SK-N-SH treated with all-trans-retinoic acid at 6 μM for 48 hours (cell line): Measurements from ENCODE around the gene TCAIM.

Source experiments
- ATAC-seq: fragments of 200-7000 bp; cut with Tn5 transposase; 3 replicates; pipeline ENCODE4 v1.9.1; 2020; ENCODE audit warnings: mild to moderate bottlenecking, moderate library complexity
- ARNTL ChIP-seq: fragments of 450-650 bp; formaldehyde crosslinking; IDR thresholded peaks from 2 replicates; pipeline ENCODE4 v1.5.0; 2020; ENCODE audit warnings: low read depth, mild to moderate bottlenecking, moderate library complexity, borderline replicate concordance
- CREB5 ChIP-seq: fragments of 250-450 bp; sonication (Bioruptor Pico); IDR thresholded peaks from 2 replicates; pipeline ENCODE4 v1.5.1; 2020; ENCODE audit warnings: low read depth, mild to moderate bottlenecking, moderate library complexity
- ESRRG ChIP-seq: fragments of 250-450 bp; sonication (Bioruptor Pico); IDR thresholded peaks from 2 replicates; pipeline ENCODE4 v1.6.1; 2021; ENCODE audit warnings: mild to moderate bottlenecking
- ISL1 ChIP-seq: fragments of 250-450 bp; sonication (Bioruptor Pico); IDR thresholded peaks from 2 replicates; pipeline ENCODE4 v2.1.2; 2022; ENCODE audit warnings: mild to moderate bottlenecking, moderate library complexity
- OSR1 ChIP-seq: fragments of 250-450 bp; sonication (Bioruptor Pico); IDR thresholded peaks from 2 replicates; pipeline ENCODE4 v1.8.0; 2022; ENCODE audit warnings: moderate library complexity, mild to moderate bottlenecking, inconsistent platforms
- PATZ1 ChIP-seq: fragments of 250-450 bp; sonication (Bioruptor Pico); IDR thresholded peaks from 2 replicates; pipeline ENCODE4 v1.8.0; 2020; ENCODE audit warnings: mild to moderate bottlenecking, moderate library complexity, borderline replicate concordance
- POU6F1 ChIP-seq: fragments of 250-450 bp; sonication (Bioruptor Pico); IDR thresholded peaks from 2 replicates; pipeline ENCODE4 v1.8.0; 2021; ENCODE audit warnings: low read depth, mild to moderate bottlenecking, moderate library complexity, borderline replicate concordance
- PPARA ChIP-seq: fragments of 250-450 bp; sonication (Bioruptor Pico); IDR thresholded peaks from 2 replicates; pipeline ENCODE4 v1.5.0; 2020; ENCODE audit warnings: mild to moderate bottlenecking, borderline replicate concordance
- RARB ChIP-seq: fragments of 250-450 bp; sonication (Bioruptor Pico); IDR thresholded peaks from 2 replicates; pipeline ENCODE4 v1.8.0; 2021; ENCODE audit warnings: mild to moderate bottlenecking, moderate library complexity
- SNAI2 ChIP-seq: fragments of 250-450 bp; sonication (Bioruptor Pico); IDR thresholded peaks from 2 replicates; pipeline ENCODE4 v1.5.0; 2020; ENCODE audit warnings: mild to moderate bottlenecking, moderate library complexity
- TCF4 ChIP-seq: fragments of 250-450 bp; sonication (Bioruptor Pico); IDR thresholded peaks from 2 replicates; pipeline ENCODE4 v1.8.0; 2021; ENCODE audit warnings: mild to moderate bottlenecking, moderate library complexity, borderline replicate concordance
- TOX ChIP-seq: fragments of 250-450 bp; sonication (Bioruptor Pico); IDR thresholded peaks from 2 replicates; pipeline ENCODE4 v1.8.0; 2021; ENCODE audit warnings: mild to moderate bottlenecking, moderate library complexity, borderline replicate concordance
- TSHZ2 ChIP-seq: fragments of 250-450 bp; sonication (Bioruptor Pico); IDR thresholded peaks from 2 replicates; pipeline ENCODE4 v1.5.0; 2020; ENCODE audit warnings: mild to moderate bottlenecking, moderate library complexity
- ZC3H10 ChIP-seq: fragments of 250-450 bp; sonication (Bioruptor Pico); IDR thresholded peaks from 2 replicates; pipeline ENCODE4 v1.5.1; 2021; ENCODE audit warnings: mild to moderate bottlenecking, moderate library complexity
- ZFP3 ChIP-seq: fragments of 250-450 bp; sonication (Bioruptor Pico); IDR thresholded peaks from 2 replicates; pipeline ENCODE4 v1.5.0; 2020; ENCODE audit warnings: mild to moderate bottlenecking, moderate library complexity
- ZNF70 ChIP-seq: fragments of 450-650 bp; formaldehyde crosslinking; IDR thresholded peaks from 2 replicates; pipeline ENCODE4 v1.5.0; 2020; ENCODE audit warnings: mild to moderate bottlenecking, moderate library complexity
- ZNF8 ChIP-seq: fragments of 450-650 bp; formaldehyde crosslinking; IDR thresholded peaks from 2 replicates; pipeline ENCODE4 v1.5.0; 2020; ENCODE audit warnings: mild to moderate bottlenecking, moderate library complexity
- TF ChIP-seq, protein P1 (sequence below): fragments of 250-450 bp; sonication (Bioruptor Pico); IDR thresholded peaks from 2 replicates; pipeline ENCODE4 v1.5.1; 2021; ENCODE audit warnings: mild to moderate bottlenecking, moderate library complexity

TCAIM gene

DNA sequence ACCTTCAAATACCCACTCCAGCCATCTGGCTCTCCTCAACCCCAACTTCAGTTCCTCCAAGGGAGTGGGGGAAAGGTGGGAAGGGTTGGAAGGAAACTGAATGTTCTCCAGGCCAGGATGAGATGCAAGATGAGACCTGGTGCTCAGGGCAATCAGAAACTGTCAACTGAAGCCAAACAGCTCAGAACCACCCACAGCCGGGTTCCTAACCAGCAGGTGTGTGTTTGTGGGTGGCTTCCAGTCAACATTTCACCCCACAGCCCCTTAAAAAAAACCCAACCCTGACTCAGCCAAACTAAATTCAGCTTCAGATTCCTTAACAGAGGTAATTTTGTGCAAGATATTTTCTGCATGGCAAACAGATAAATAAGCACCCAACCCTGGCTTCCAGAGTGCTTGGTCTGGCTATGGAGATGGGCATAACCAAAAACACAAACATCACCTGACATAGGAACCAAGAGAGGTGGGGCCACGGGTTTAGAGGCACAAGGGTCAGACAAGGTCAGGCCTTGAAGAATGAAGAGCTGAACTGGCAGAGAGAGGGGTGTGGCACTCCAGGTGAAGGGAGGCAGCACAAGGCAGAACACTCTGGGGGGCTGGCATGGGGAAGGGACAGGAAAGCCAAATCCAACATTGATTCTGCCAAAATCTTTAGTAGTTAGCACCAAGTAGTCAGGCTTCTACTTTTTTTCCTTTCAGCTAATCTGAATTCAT is 104.2 kb downstream of the TCAIM start:
- TF ChIP-seq ISL1, result no peak
- TF ChIP-seq ZFP3, result no peak
- TF ChIP-seq ARNTL, result no peak
- no peak for ATAC-seq

DNA sequence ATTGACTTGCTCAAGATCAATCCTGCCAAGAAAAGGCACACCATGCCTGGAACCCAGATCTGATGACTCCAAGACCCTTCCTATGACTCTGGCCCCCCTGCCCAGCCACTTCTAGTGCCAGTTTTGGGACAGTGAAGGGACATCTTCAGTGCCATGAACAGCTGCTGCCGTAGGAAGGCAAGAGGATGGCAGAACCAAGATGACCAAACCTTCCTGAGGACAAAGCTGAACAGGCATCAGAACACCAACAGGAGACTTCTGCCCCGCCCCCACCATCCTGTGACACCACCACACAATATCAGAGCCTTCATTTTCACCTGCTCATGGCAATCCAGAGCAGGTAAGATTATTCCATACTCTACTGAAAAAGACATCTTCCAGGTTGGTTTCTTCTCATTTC is 105.9 kb downstream of the TCAIM start:
- TF ChIP-seq ZFP3 (no peak), TOX (CRISPR knock-in tag) (no peak), SNAI2 (CRISPR knock-in tag) (no peak), ZC3H10 (CRISPR knock-in tag) (no peak), ARNTL (no peak), RARB (CRISPR knock-in tag) (no peak), ESRRG (CRISPR knock-in tag) (no peak), PATZ1 (CRISPR knock-in tag) (no peak), ZNF70 (CRISPR knock-in tag) (no peak), TCF4 (CRISPR knock-in tag) (no peak), TSHZ2 (CRISPR knock-in tag) (no peak), CREB5 (CRISPR knock-in tag) (no peak), POU6F1 (CRISPR knock-in tag) (no peak)
- TF ChIP-seq, all 23 proteins: peak for 0
- no peak for ATAC-seq

DNA sequence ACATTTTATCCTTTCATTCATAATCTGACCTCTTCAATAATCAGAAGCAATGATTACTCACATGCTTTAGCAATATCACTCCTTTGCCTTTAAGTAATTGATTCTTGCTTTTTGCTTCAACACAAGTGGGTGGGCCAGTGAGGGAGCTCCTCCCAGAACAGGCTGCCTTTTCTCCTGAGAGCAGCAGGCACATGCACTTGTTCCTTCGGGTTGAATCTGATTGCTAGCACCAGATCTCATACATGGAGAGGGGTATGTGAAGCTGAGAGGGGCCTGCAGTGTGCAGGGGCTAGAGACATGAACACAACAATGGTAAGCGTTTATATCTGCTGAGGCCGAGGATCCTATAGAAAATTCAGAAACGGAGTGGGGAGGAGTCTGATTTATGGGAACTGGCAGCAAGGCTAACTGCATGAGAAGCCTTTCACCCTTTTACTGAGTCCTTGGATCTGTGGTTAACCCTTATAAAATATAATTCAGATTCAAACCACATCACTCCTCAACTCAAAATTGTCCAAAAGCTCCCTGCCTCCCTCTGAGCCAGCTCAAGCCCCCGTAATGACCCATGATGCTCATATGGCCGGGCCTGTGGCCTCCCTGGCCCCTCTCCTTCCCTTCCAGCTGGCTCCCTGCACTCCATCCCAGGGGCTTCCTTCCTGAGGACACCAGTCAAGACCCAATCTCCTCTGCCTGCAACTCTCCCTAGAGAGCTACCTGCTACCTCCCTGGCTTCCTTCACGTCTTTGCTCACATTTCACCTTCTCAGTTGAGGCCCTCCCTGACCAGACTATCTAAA is 106.5 kb downstream of the TCAIM start:
- no peak for TF ChIP-seq ZNF8 (CRISPR knock-in tag)
- TF ChIP-seq, protein P1, sequence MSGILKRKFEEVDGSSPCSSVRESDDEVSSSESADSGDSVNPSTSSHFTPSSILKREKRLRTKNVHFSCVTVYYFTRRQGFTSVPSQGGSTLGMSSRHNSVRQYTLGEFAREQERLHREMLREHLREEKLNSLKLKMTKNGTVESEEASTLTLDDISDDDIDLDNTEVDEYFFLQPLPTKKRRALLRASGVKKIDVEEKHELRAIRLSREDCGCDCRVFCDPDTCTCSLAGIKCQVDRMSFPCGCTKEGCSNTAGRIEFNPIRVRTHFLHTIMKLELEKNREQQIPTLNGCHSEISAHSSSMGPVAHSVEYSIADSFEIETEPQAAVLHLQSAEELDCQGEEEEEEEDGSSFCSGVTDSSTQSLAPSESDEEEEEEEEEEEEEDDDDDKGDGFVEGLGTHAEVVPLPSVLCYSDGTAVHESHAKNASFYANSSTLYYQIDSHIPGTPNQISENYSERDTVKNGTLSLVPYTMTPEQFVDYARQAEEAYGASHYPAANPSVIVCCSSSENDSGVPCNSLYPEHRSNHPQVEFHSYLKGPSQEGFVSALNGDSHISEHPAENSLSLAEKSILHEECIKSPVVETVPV (CRISPR knock-in tag), result no peak
- no peak for TF ChIP-seq ISL1
- TF ChIP-seq OSR1 (CRISPR knock-in tag), result no peak
- TF ChIP-seq TSHZ2 (CRISPR knock-in tag), result no peak
- TF ChIP-seq PPARA (CRISPR knock-in tag), result no peak
- TF ChIP-seq ESRRG (CRISPR knock-in tag), result no peak
- no peak for TF ChIP-seq TCF4 (CRISPR knock-in tag)
- TF ChIP-seq, all 23 proteins: peak for 0
- ATAC-seq, result no peak
